MV-4-11 (cell line): ENCODE results near the gene TRIML2.

Experiments
- DNase-seq: peaks from one replicate; lab custom pipeline; 2025; lab: John Stamatoyannopoulos, UW

The TRIML2 gene

DNA sequence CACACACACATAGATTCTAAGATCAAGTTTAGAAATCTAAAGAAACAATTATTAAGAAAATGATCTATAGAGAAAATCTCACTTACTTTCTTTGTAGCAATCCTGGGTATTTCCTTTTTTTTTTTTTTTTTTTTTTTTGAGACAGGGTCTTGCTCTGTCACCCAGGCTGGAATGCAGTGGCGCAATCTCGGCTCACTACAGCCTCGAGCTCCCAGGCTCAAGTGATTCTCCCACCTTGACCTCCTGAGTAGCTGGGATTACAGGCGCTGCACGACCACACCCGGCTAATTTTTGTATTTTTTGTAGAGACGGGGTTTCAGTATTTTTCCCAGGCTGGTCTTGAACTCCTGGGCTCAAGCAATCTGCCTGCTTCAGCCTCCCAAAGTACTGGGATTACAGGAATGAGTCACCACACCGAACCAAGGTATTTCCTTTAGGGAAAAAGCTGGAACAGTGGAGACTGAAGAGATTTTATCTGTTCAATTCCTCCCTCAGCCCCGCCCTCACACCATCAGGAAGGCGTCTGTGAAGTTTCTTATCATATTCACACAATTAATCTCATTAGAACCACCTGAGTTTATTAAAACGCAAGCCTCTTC, at the start of gene TRIML2:
TSS of gene TRIML2 (minus strand) at position 447 of the 599 bp plus-strand sequence. CDS start 4,235 bp downstream, outside the sequence.
- DNase-seq, result no peak

DNA sequence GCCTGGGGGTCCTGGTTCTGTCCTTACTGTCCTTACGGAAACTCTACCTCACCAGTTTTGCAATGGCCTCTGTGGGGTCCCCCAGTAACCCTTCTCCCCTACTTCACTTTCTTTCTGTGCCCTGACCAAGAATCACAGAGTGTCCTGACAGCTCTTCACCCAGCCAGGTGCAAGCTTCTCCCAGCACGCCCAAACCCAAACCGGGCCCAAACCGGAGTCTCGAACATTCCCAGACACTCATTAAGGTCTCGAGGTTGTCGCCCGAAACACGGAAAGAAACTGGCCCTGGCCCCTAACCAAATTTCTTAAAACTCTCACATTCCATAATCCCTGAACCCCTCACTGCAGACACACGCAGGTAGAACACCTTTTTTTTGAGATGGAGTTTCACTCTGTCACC, 48.9 kb upstream of the TRIML2 start:
- DNase-seq, result no peak

- no peak for DNase-seq
Observed at GRCh38 chr4:188154668-188155405, 45.4 kb upstream of the TRIML2 start.

- no peak for DNase-seq
Observed at GRCh38 chr4:188147776-188148175, 38.4 kb upstream of the TRIML2 start.

DNA sequence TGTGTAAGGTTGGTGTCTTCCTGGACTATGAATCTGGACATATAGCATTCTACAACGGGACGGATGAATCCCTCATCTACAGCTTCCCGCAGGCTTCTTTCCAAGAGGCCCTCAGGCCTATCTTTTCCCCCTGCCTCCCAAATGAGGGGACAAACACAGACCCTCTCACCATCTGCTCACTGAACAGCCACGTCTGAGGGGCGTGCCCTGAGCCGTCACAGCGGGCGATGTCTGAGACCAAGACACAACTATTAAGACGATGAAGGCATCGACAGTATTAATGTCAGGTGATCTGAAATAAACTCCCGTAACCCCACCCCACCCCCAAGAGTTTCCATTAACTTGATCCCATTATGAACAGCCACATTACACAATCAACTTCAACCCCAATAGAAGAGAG, 37.8 kb upstream of the TRIML2 start:
- DNase-seq, result no peak

- DNase-seq, result no peak
Observed at GRCh38 chr4:188146618-188147017, 37.2 kb upstream of the TRIML2 start.

DNA sequence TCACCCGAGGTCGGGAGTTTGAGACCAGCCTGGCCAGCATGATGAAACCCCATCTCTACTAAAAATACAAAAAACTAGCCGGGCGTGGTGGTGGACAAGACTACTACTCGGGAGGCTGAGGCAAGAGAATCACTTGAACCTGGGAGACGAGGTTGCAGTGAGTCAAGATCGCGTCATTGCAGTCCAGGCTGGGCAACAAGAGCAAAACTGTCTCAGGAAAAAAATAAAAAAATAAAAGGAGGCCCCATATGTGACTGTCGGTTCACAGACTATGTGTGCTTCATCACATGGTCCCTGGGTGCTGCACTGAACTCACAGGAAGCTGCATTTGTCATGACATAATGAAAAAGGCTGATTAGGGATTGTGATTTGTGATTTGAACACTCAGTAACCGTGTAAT, 36.2 kb upstream of the TRIML2 start:
- no peak for DNase-seq

- DNase-seq, result no peak
Observed at GRCh38 chr4:188143731-188144130, 34.3 kb upstream of the TRIML2 start.

GRCh38 chr4:188139671-188140070, 30.3 kb upstream of the TRIML2 start:
- DNase-seq, result no peak

DNA sequence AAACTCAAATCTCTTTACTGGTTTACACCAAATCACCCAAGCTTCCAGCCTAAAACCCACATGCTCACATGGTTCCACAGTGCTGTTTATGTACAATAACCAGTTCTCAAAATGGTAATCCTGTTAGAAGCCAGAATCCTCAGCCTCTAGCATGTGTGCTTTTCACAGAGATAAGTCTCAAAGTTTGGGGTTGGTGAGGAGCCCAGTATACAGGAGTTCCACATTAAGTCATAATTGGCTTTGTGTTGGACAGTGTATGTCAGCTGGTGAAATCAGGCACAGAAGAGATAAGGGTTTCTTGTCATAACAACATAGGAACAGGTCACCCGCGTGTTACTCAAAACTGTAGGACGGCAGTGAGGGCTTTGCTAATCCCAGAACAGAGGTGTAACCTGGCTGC, 29.7 kb upstream of the TRIML2 start, which contains the start of gene TRIML1:
TSS of gene TRIML1 (plus strand) at position 301 of the 400 bp plus-strand sequence. CDS start 118 bp downstream, outside the sequence.
- DNase-seq, result no peak

DNA sequence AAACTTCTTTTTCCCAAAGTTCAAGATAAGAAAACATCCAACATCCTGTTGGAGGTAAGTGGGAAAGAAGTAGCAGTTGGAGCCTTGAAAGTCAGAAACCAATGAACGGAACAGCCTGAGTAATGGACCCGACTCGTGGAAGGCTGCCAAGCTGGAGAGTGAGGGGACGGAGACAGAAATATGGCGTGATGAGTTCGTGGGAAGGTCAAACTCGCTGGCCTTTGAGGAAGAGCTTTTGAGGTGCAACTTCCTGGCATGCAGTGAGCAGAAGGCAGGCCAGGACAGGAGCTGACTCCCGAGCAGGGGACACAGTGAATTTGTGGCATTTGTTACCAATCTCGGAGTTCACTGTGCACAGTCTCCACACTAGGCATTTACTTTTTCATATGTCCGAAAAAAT, 28.8 kb upstream of the TRIML2 start:
- DNase-seq, result no peak

DNA sequence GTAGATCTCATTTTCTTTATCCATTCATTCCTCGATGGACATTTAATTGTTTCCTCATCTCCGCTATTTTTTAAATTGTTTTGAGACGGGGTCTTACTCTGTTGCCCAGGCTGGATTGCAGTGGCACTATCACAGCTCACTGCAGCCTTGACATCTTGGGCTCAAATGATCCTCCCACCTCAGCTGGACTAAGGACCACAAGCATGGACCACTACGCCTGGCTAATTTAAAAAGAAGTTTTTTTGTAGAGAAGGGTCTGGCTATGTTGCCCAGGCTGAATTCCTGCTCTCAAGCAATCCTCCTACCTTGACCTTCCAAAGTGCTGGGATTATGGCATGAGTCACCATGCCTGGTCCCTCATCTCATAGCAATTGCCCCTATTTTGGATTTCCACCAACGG, 22.8 kb upstream of the TRIML2 start:
- no peak for DNase-seq

DNA sequence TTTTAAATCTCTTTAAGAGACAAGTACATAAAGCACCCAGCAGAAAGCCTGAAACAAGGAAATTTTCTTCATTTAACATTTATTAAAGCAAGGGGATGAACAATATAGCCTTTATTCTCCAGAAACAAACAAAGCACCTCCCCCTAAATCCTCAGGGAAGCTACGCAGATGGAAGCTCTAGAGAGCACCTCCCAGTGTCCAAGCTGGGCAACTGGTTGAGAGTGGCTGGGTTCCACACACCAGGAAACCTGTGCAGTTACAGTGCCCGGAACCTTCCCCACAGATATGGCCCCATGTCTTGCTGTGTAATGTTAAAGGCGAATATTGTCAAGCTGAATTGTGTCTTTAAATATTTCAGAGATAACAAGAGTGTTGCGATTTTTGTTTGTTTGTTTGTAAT, 21.0 kb upstream of the TRIML2 start:
- DNase-seq, result no peak

- no peak for DNase-seq
Observed at GRCh38 chr4:188127214-188127874, 17.9 kb upstream of the TRIML2 start.

- DNase-seq, result no peak
Observed at GRCh38 chr4:188121530-188121929, 12.1 kb upstream of the TRIML2 start.

DNA sequence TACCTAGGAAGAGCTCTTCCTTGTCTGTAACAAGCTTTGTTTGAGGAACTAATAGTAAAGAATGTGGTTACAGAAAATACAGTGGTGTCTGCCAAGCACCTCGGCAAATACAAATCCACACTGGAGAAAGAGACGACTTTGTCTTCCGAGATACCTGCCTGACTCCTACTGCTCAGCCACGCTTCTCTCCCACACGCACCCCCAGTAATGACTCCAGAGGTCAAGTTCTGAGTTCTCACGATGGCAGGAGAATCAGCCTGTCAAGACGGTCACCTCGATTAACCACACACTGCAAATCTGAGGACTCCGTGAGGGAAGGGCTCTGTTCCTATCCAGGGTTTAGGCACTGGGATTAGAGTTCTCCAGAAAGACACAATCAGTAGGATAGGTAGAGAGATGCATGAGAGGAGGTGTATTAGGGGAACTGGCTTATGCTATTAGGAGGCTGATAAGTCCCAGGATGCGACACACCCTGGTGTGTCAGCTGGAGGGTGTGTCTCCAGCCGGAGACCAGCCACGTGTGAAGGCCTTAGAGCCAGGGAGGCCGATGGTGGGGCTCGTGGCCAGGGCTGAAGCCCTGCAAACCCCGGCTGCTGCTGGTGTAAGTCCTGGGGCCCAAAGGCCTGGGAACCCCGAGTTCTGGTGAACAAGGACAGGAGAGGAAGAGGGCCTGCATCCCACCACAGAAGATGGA, 8.4 kb upstream of the TRIML2 start:
- DNase-seq, result no peak

DNA sequence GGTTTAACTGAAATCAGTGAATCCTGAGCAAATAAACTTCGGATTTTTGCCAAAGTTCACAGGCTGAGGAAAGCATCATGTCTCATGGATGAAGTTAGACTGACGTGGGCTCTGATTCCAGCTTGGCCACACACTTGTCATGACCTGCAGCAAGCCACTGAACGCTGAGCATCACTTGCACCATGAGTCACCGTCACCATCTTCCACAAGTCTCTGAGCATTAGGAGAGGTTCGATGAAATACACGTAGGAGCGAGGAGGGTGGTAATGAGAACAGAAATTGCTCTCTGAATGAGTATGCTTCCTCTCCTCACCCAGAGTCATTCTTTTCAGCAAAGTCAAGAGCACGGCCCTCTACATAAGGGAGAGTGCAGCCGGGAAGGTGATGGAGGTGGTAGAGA, 3.8 kb upstream of the TRIML2 start:
- DNase-seq, result no peak

DNA sequence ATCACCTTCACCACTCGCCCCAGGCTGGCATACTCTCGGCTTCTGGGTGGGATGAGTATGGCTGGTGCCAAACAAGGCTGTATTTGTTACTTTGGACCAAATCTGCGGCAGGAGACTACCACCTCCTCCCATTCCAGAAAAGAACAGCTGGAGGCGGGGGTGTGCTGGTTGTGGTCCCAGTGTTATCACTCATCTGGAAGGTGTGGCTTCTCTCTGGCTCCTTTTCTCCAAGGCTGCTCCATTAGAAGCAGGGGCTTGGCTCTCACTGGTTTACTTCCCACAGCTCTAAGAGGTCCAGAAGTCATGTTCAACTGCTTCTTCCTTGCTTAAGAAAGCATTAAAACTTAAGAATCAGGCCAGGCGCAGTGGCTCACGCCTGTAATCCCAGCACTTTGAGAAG, 2.6 kb upstream of the TRIML2 start:
- no peak for DNase-seq

GRCh38 chr4:188110741-188111471, 1.5 kb upstream of the TRIML2 start:
- no peak for DNase-seq

DNA sequence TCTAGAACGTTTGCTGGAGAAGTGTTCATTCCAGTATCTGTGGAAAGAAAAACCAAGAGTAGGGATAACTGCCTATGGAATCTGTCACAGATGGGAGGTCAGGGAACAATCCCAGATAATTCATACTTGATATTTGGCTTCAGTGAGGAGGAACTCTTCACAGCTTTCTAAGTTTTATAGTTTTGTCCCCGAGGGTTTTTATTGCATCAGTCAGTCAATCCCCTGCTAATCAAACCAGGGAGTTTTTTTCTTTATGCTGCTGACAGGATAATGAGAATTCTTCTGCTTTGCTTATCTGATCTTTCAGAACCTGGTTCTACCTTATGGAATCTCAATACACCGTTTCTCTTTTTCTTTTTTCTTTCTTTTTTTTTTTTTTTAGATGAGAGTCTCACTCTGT, 633 bp upstream of the TRIML2 start:
- no peak for DNase-seq

DNA sequence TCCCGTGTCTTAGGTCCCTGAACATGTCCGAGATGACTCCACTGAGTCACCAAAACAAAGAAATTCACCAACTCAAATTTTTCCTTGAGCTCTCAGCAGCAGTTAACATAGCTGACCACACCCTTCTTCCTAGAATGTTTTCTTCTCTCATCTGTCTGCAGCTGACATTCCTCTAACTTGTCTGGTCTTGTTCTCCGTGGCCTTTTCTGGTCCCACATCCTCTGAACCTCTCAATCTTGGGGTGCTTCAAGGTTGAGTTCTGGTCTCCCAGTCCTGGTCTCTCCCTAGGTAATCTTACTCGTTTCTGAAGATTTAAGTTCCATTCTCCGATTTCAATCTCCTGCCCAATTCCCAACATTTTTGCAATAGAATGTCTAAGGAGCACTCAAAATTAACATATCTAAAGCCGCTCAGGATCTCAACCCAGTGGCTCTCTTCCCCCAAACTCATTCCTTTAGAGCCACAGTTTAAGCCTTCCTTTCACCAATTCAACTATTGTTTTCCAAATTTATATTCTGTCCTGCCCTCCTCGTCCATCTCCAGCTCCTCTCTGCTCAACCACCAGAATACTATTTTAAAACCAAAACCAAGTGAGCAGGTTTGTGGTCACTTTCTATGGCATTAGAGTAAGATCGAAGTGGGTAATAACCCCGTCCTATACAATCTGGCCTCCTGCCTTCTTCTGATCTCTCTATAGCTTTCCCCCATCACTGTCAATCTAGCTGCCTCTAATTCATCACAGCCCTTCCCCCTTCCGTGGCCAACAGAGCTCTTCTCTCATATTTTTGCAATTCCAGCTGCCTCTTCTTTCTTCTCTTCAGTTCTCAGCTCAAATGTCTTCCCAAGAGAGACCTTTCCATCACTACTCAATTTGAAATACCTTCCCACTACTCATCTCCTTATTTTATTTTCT, 1.2 kb downstream of the TRIML2 start:
- no peak for DNase-seq
